K562 (cell line): ENCODE measurements around the gene MBP. TPM values are rescaled to one million over a fixed set of nuclear protein-coding genes. Genes with fewer than 3 reads are reported as not detected.

Source experiments
- ATAC-seq: fragments of 200-7000 bp; cut with Tn5 transposase; 3 replicates; pipeline ENCODE4 v1.9.1; 2020; ENCODE audit warnings: moderate library complexity
- BruUV-seq: library from RNA; stranded (reverse); fragments of 400-500 nt; replicated peaks from 2 replicates; lab custom pipeline; 2021; lab: Mats Ljungman, UMichigan
- CTCF ChIA-PET: fragments of 300-600 bp; formaldehyde crosslinking; extraction: SDS; loops from one replicate; lab custom pipeline; 2021; ENCODE audit warnings: low intra/inter-chr PET ratio; lab: Yijun Ruan, JAX
- POLR2A ChIA-PET: fragments of 300-600, 350-650 bp; sonication (Branson Sonifier 250); formaldehyde crosslinking; extraction: SDS; loops from one replicate; lab custom pipeline; 2021; ENCODE audit warnings: antibody characterized with exemption, inconsistent platforms; lab: Yijun Ruan, JAX
- DNase-seq, 4 experiments: peaks; one replicate each; pipeline versions ENCODE4 v3.0.0 to v3.0.0-alpha.2; 2011 to 2018; ENCODE audit warnings: low spot score in 3 of 4, mixed read lengths in 3 of 4; ENCODE audit errors: extremely low read depth in 1 of 4
- FAIRE-seq: peaks from 2 replicates; lab custom pipeline; 2011; peaks lifted over from hg19 to GRCh38; lab: Jason Lieb, UNC
- H2AFZ ChIP-seq: 2 replicates; pipeline ENCODE4 v1.6.0; 2011; ENCODE audit warnings: low read depth, low read length, control low read depth, inconsistent platforms
- H3K27ac ChIP-seq: fragments of 200-600 bp; 3 replicates; pipeline ENCODE4 v1.8.0; 2011; ENCODE audit warnings: low read depth, mild to moderate bottlenecking, control low read depth, inconsistent platforms, low read length, moderate library complexity, mixed read lengths; ENCODE audit errors: extremely low read depth
- H3K27me3 ChIP-seq, 2 experiments: fragments of 300-600 bp in 1 of 2; 2 replicates in 1 of 2; 3 replicates in 1 of 2; pipeline versions ENCODE4 v1.6.0 to v1.8.0; 2011; ENCODE audit warnings: inconsistent platforms in 2 of 2, low read length in 2 of 2, mild to moderate bottlenecking in 1 of 2, mixed read lengths in 1 of 2, moderate library complexity in 1 of 2; ENCODE audit not compliant: control insufficient read depth in 2 of 2, insufficient read depth in 2 of 2
- H3K36me3 ChIP-seq: fragments of 300-600 bp; 3 replicates; pipeline ENCODE4 v1.8.0; 2011; ENCODE audit warnings: mild to moderate bottlenecking, low read length, inconsistent platforms; ENCODE audit not compliant: control insufficient read depth, insufficient read depth
- H3K4me1 ChIP-seq, 2 experiments: fragments of 200-600 bp in 1 of 2; replicated peaks in 1 of 2; 2 replicates in 1 of 2; 3 replicates in 1 of 2; pipeline versions ENCODE4 v1.5.1 to v1.8.0; 2011; ENCODE audit warnings: inconsistent platforms in 2 of 2, low read length in 2 of 2, mild to moderate bottlenecking in 1 of 2, mixed read lengths in 1 of 2, moderate library complexity in 1 of 2; ENCODE audit not compliant: control insufficient read depth in 2 of 2, insufficient read depth in 2 of 2
- H3K4me2 ChIP-seq: 2 replicates; pipeline ENCODE4 v1.6.1; 2011; ENCODE audit warnings: low read length, control low read depth, inconsistent platforms, mixed read lengths; ENCODE audit not compliant: insufficient read depth
- H3K4me3 ChIP-seq: fragments of 200-600 bp; sonication (generic), shearing (Covaris generic); 2 replicates; pipeline ENCODE4 v1.5.1; 2016; ENCODE audit warnings: control low read depth, inconsistent platforms
- H3K79me2 ChIP-seq: fragments of 200-600 bp; 3 replicates; pipeline ENCODE4 v1.8.0; 2011; ENCODE audit warnings: low read length, inconsistent platforms; ENCODE audit not compliant: control insufficient read depth, insufficient read depth
- H3K9ac ChIP-seq, 2 experiments: 2 replicates each; pipeline versions ENCODE4 v1.6.0 to v1.6.1; 2011; ENCODE audit warnings: low read depth in 2 of 2, low read length in 2 of 2, control low read depth in 1 of 2, inconsistent platforms in 1 of 2, mild to moderate bottlenecking in 1 of 2, mixed read lengths in 1 of 2; ENCODE audit not compliant: insufficient read depth in 1 of 2
- H3K9me1 ChIP-seq: one replicate; pipeline ENCODE4 v1.6.0; 2011; ENCODE audit warnings: inconsistent platforms, mild to moderate bottlenecking, low read length, moderate library complexity; ENCODE audit not compliant: control insufficient read depth, insufficient read depth
- H3K9me3 ChIP-seq: replicated peaks from 2 replicates; pipeline ENCODE4 v1.5.1; 2011; ENCODE audit warnings: low read depth, low read length, inconsistent platforms; ENCODE audit not compliant: control insufficient read depth, insufficient read depth
- H4K20me1 ChIP-seq: replicated peaks from 2 replicates; pipeline ENCODE4 v1.6.1; 2011; ENCODE audit warnings: low read length, inconsistent platforms, mixed read lengths; ENCODE audit not compliant: control insufficient read depth, insufficient read depth
- ARID1B ChIP-seq: fragments of 450-650 bp; IDR thresholded peaks from 2 replicates; pipeline ENCODE4 v1.6.1; 2016; ENCODE audit warnings: antibody characterized with exemption, mild to moderate bottlenecking, inconsistent platforms
- CBFA2T3 ChIP-seq: fragments of 450-650 bp; IDR thresholded peaks from 2 replicates; pipeline ENCODE4 v1.6.1; 2017
- ELF2 ChIP-seq: fragments of 250-450 bp; sonication (Bioruptor Pico); IDR thresholded peaks from 2 replicates; pipeline ENCODE4 v1.5.0; 2021; ENCODE audit warnings: mild to moderate bottlenecking
- EP300 ChIP-seq: IDR thresholded peaks from 2 replicates; pipeline ENCODE4 v1.6.1; 2012; ENCODE audit warnings: low read length, improper control_type of control experiment
- PHF20 ChIP-seq: fragments of 450-650 bp; IDR thresholded peaks from 2 replicates; pipeline ENCODE4 v1.6.1; 2018; ENCODE audit not compliant: partially characterized antibody
- POU5F1 ChIP-seq: fragments of 150-350 bp; IDR thresholded peaks from 2 replicates; pipeline ENCODE4 v1.6.1; 2014; ENCODE audit warnings: borderline replicate concordance, low read length, low read depth, mild to moderate bottlenecking; ENCODE audit not compliant: partially characterized antibody
- PURB ChIP-seq: sonication (generic); formaldehyde crosslinking; IDR thresholded peaks from 2 replicates; pipeline ENCODE4 v1.9.0; 2021; ENCODE audit warnings: low read depth, mild to moderate bottlenecking, missing genetic modification reagents
- RFX7 ChIP-seq: fragments of 250-450 bp; sonication (Bioruptor Pico); IDR thresholded peaks from 2 replicates; pipeline ENCODE4 v1.5.1; 2021; ENCODE audit warnings: mild to moderate bottlenecking
- ZNF3 ChIP-seq: fragments of 250-450 bp; sonication (Bioruptor Pico); IDR thresholded peaks from 2 replicates; pipeline ENCODE4 v1.5.0; 2021; ENCODE audit warnings: mild to moderate bottlenecking, moderate library complexity
- ZSCAN32 ChIP-seq: fragments of 450-650 bp; formaldehyde crosslinking; IDR thresholded peaks from 2 replicates; pipeline ENCODE4 v1.4.0; 2020; ENCODE audit warnings: mild to moderate bottlenecking, moderate library complexity
- WGBS: fragments of 100-300 bp; shearing (Covaris generic); methylation state at CpG from one replicate; pipeline ENCODE4 v1.1.6; 2016; ENCODE audit warnings: low coverage, mixed read lengths; ENCODE audit not compliant: insufficient coverage; ENCODE audit errors: missing lambda C conversion rate; 5-methylcytosine and 5-hydroxymethylcytosine counted together
- in situ Hi-C: fragments of 300-500 bp; cut with MboI; formaldehyde crosslinking; loops from 4 replicates; pipeline ENCODE4 v1.15.0; 2018; ENCODE audit warnings: inconsistent platforms, mixed read lengths
- intact Hi-C: fragments of 100-400 bp; cut with micrococcal nuclease; formaldehyde crosslinking; loops from 2 replicates; pipeline ENCODE4 v1.14.2; 2022
- polyA plus RNA-seq, 8 experiments: library from polyadenylated mRNA; depleted of rRNA in 4 of 8; stranded (reverse) in 5 of 8; unstranded in 3 of 8; fragments of >200 nt; fragmentation: Nextera tagmentation in 2 of 8; fragmentation: Illumina TruSeq in 1 of 8; extraction: Ambion mirVana in 2 of 8; extraction: Trizol in 1 of 8; gene quantifications; 2 replicates each; pipeline versions ENCODE4 v1.2.1 to v1.2.3, GENCODE V29; 2011 to 2014; ENCODE audit warnings: inconsistent platforms in 1 of 8, missing spikeins in 1 of 8
- total RNA-seq, 7 experiments: library from RNA; depleted of rRNA in 6 of 7; stranded (reverse); fragments of >200 nt in 6 of 7; fragmentation: Illumina TruSeq in 2 of 7; extraction: Trizol in 2 of 7; gene quantifications; 2 replicates each; pipeline versions ENCODE4 v1.2.1 to v1.2.3, GENCODE V29; 2011 to 2021; ENCODE audit warnings: low replicate concordance in 1 of 7
- TF ChIP-seq, protein P1 (sequence below), 3 experiments: fragments of 200-800 bp in 1 of 3; sonication (Bioruptor generic) in 1 of 3; sonication (generic) in 1 of 3; formaldehyde crosslinking in 1 of 3; IDR thresholded peaks; 2 replicates each; pipeline versions ENCODE4 v1.6.1 to v1.8.0; 2016 to 2022; ENCODE audit warnings: mild to moderate bottlenecking in 2 of 3, missing compliant biosample characterization in 2 of 3, missing genetic modification characterization in 2 of 3, missing genetic modification reagents in 1 of 3
- TF ChIP-seq, protein P2 (sequence below), 2 experiments: fragments of 450-650 bp in 1 of 2; sonication (generic) in 1 of 2; formaldehyde crosslinking in 1 of 2; IDR thresholded peaks; 2 replicates each; pipeline versions ENCODE4 v1.7.1 to v1.9.0; 2016 to 2022; ENCODE audit warnings: inconsistent platforms in 1 of 2, mild to moderate bottlenecking in 1 of 2, missing genetic modification reagents in 1 of 2

The MBP gene
- total and polyA plus RNA-seq, 9 of the 15 experiments (the other 6 are each of a cell fraction or from before 2014, with no cell fraction given), result 0.09 TPM; not detected in 8

DNA sequence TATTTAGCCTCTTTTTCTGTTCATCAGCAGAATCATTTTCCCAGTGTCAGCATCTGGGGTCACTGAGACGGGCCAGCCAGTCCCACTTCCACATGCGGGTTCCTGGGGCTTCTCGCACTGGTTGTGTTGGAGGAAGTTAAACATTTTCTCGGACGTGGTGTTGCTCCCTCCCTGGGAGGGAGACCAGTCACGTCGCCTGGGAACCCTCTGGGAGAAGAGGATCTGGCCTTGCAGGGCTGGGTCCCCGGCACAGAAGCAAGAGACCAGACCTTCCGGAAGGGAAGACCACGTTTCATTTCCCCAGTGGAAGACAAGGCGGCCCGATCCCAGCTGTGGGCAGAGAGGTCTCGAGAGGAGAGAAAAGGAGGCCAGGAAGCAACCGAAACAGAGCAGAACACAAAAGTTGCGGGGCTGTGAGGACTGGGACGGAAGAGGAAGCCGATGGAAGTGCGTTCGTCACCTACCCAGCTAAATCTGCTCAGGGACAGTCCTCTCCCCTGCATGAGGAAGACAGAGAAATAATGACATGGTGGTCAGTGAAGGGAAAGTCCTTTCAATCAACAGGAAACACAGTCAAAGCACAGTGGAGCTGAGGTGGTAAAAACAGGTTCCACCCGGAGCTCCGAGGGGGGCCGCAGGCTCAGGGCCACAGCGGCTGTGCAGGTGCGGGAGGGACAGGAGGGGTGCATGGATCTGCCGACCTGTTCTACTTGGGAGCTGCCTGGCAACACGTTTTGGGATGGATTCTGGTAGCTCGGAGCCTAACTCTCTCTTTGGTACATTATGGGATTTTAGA, 144.4 kb downstream of the MBP start:
- FAIRE-seq (no peak), DNase-seq (no peak), ATAC-seq (no peak)
- Histone ChIP-seq H3K9ac (no peak overlapping the region), H3K9me3 (no peaks in the 10 kb centered on the region), H3K79me2 (no peaks in the 10 kb centered on the region), H2AFZ (no peak overlapping the region), H3K4me1 (peaks cover 0 to 8% of the 10 kb centered on the region in 2 experiments; a peak in 1 of 5 replicates), H3K36me3 (no peaks in the 10 kb centered on the region), H3K9me1 (no peaks in the 10 kb centered on the region), H3K4me2 (no peak overlapping the region), H3K27me3 (peaks cover 35 to 83% of the 10 kb centered on the region in 2 experiments), H3K4me3 (no peak overlapping the region), H4K20me1 (no peaks in the 10 kb centered on the region; the same call in 1 of the 2 replicates), H3K27ac (no peak overlapping the region)
- BruUV-seq, result no TSS peak
- in situ Hi-C loops (no loop called here), intact Hi-C loops (no loop called here)
- ChIA-PET CTCF (no interaction called here), POLR2A (no interaction called here)
- 3% methylated on average over 15 of the region's 27 CpGs for WGBS
- TF ChIP-seq ARID1B (no peak), RFX7 (CRISPR knock-in tag) (no peak), POU5F1 (no peak), ELF2 (CRISPR knock-in tag) (no peak), EP300 (no peak), PHF20 (no peak), ZNF3 (no peak), CBFA2T3 (no peak), ZSCAN32 (CRISPR knock-in tag) (no peak), PURB (CRISPR knock-in tag) (no peak)
- TF ChIP-seq, protein P1, sequence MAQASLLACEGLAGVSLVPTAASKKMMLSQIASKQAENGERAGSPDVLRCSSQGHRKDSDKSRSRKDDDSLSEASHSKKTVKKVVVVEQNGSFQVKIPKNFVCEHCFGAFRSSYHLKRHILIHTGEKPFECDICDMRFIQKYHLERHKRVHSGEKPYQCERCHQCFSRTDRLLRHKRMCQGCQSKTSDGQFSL (CRISPR knock-in tag; IDR thresholded peaks at IDR 0.05), result no peak
- TF ChIP-seq, protein P1 (tag; IDR thresholded peaks at IDR 0.05), result no peak
- TF ChIP-seq, protein P2, sequence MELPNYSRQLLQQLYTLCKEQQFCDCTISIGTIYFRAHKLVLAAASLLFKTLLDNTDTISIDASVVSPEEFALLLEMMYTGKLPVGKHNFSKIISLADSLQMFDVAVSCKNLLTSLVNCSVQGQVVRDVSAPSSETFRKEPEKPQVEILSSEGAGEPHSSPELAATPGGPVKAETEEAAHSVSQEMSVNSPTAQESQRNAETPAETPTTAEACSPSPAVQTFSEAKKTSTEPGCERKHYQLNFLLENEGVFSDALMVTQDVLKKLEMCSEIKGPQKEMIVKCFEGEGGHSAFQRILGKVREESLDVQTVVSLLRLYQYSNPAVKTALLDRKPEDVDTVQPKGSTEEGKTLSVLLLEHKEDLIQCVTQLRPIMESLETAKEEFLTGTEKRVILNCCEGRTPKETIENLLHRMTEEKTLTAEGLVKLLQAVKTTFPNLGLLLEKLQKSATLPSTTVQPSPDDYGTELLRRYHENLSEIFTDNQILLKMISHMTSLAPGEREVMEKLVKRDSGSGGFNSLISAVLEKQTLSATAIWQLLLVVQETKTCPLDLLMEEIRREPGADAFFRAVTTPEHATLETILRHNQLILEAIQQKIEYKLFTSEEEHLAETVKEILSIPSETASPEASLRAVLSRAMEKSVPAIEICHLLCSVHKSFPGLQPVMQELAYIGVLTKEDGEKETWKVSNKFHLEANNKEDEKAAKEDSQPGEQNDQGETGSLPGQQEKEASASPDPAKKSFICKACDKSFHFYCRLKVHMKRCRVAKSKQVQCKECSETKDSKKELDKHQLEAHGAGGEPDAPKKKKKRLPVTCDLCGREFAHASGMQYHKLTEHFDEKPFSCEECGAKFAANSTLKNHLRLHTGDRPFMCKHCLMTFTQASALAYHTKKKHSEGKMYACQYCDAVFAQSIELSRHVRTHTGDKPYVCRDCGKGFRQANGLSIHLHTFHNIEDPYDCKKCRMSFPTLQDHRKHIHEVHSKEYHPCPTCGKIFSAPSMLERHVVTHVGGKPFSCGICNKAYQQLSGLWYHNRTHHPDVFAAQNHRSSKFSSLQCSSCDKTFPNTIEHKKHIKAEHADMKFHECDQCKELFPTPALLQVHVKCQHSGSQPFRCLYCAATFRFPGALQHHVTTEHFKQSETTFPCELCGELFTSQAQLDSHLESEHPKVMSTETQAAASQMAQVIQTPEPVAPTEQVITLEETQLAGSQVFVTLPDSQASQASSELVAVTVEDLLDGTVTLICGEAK (IDR thresholded peaks at IDR 0.05), result no peak
- TF ChIP-seq, protein P2 (CRISPR knock-in tag; IDR thresholded peaks at IDR 0.05), result no peak
